Suppressor macrophage (primary cell): Measurements from ENCODE around the gene GPR26.
A peak's percentile ranks its signal among the peaks of the same experiment; 100 is the strongest.

ENCODE experiments used
- DNase-seq, 4 experiments: peaks; one replicate each; pipeline ENCODE4 v3.0.0-alpha.2; 2020 to 2022
- total RNA-seq, 17 experiments: gene quantifications; one replicate each; lab custom pipeline; 2026; ENCODE audit warnings: mixed read lengths in 6 of 17, inconsistent platforms in 3 of 17; lab: John Stamatoyannopoulos, UW

The GPR26 gene, protein sequence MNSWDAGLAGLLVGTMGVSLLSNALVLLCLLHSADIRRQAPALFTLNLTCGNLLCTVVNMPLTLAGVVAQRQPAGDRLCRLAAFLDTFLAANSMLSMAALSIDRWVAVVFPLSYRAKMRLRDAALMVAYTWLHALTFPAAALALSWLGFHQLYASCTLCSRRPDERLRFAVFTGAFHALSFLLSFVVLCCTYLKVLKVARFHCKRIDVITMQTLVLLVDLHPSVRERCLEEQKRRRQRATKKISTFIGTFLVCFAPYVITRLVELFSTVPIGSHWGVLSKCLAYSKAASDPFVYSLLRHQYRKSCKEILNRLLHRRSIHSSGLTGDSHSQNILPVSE
- 0 to 2.9 (median 0) reads per million in 17 experiments for total RNA-seq

DNA sequence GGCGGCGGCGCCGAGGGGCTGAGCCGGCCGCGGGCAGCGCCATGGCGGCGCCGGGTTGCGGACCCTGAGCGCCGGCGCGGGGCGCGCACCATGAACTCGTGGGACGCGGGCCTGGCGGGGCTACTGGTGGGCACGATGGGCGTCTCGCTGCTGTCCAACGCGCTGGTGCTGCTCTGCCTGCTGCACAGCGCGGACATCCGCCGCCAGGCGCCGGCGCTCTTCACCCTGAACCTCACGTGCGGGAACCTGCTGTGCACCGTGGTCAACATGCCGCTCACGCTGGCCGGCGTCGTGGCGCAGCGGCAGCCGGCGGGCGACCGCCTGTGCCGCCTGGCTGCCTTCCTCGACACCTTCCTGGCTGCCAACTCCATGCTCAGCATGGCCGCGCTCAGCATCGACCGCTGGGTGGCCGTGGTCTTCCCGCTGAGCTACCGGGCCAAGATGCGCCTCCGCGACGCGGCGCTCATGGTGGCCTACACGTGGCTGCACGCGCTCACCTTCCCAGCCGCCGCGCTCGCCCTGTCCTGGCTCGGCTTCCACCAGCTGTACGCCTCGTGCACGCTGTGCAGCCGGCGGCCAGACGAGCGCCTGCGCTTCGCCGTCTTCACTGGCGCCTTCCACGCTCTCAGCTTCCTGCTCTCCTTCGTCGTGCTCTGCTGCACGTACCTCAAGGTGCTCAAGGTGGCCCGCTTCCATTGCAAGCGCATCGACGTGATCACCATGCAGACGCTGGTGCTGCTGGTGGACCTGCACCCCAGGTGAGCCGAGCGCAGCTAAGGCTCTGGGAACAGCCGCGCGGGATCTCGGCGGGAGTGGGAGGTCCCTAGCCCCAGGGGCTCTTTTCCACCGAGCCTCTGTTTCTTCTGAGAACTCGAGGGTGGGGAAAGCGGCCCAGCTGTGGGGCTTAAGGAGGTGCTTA is at the start of gene GPR26:
Gene GPR26 (plus strand): TSS at position 38 of the 919 bp plus-strand sequence. CDS start 53 bp downstream, at position 91.
- no peak for DNase-seq

DNA sequence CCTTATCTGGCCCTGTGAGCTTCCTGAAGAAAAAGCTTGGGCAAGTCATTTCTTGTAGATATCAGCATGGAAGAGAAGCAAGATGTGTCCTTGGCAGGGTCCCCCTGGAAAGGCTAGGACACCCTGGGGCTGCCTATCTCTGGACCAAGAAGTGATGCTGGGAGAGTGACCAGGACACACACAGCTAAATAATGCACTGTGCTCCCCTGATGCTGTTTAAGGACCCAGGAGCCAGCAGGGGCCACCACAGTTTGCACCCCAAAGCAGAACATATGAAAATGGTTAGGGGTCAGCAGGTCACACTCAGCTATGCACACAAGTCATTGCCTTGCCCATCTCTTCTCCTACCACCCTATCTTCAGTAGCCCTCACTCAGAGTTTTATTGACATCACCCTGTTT is 47.9 kb upstream of the GPR26 start:
- DNase-seq = no peak

DNA sequence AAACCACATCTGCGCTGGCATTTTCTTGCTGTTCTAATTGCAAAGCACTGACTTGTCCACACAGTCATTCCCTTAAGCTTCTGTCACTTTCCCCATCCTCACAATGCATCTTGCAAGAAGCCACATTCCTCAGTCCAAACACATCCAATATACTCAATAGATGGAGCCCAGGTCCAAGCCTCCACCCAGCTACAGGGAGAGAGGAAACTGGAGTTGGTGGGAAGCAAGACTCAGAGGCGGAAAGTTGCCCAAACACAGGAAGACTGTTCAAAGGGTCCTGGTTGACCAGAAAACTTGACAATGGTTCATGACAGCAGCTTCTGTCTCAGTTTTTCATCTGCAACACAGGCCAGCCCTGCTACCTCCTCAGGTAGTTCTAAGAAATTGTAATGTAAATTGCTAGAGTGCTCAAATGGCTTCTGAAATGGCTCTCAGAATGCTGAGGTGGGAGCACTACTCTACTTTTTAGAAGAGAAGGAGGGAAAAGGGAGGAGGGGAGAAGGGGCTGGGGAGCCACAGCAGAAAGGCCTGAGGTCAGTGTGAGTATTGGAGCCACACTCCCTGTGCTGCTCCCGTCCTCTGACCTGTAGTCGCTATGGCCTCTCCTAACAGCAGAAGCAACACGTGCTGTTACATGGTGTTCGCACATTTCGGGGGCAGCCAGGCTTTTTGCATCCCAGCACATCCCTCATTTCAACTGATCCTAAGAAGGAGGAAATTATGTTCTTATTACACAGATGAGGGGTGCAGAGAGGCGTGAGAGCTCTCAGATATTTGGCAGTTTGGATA is 46.9 kb upstream of the GPR26 start:
- DNase-seq = no peak

DNA sequence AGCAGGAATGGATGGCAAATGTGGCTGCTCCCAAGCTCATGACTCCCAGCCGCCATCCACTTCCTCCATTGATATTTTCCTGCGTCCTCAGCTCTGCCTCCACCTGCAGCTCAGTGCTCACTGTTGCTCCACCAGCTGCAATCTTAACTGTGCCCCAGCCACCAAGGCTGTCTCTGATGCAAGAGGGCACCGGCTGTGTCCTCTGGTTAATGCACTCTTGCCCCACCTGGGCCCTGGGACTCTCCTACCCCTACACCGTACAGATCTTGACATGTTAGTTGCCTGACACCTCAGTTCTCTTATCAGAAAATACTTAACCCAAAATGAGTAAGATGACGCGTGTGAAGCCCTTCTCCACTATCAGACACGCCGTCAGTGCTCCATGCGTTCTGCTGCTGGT is 45.5 kb upstream of the GPR26 start:
- no peak for DNase-seq

DNA sequence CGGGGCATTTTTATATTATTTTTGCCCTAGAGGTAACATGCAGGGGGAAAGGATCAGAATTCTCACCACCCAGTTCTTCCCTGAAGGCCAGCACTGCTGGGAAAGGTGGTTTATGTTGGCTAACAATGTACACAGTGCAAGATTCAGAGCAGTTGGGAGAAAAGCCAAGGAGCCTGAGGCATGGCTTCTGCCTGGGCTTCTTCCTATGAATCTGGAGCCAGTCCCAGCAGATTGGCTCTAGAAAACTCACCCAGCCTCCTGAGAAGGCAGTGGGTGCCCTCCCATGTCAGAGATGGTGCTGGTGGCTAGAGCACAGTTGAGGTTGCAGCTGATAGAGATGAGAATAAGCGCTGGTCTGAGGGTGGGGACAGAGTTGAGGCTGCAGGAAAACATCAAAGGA is 44.7 kb upstream of the GPR26 start:
- DNase-seq = no peak

DNA sequence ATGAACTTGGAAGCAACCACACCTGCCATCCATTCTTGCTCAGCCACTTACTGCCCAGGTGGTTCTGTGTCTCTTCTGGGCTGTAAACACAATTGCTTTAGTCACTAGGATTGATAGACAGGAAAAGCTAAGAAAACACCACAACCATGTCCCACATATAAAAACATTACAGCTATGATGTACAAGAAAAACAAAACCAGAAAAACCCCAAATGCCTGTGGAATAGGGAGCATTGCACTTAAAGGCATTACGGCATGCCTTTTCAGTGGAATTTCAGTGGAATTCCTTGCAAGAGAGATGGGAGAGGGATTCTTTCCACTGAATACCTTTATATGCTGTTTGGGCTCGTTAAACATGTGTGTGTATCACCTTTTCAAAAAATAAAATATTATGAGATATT is 44.2 kb upstream of the GPR26 start:
- DNase-seq = no peak

DNA sequence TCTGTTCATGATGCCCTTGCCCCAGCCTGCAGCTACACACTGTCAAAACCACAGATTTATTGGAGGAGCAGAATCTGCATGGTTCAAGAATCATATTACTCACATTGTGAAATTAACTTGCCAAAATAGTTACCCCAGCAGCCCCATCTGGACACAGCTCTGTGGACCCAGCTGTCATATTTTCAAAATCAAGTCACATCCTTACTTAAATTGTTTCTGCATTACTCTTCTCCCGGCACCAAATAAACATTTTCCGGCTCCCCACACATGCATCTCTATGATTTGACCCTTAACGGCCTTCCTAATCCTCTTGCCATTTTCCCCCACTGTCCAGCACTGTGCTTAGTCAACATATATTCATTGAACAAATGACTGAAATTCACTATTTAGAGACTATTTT is 43.8 kb upstream of the GPR26 start:
- no peak for DNase-seq

DNA sequence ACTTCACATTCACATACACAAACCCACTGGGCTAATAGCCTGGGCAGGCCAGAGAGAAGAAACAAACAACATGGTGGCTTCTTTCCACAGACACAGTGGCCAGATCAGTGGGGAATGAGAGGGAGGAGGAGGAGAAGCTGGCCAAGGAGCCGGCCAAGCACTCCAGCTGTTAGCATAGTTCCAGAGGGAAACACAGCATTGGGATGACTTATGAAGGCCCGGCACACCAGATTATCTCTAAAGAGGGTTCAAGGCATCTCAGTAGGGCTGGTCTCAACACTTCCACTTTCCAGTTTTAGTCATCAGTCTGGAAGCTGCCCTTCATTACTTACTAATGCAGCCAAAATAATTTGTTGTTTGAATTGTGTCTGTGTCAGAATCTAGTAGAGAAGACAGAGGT is 42.1 kb upstream of the GPR26 start:
- DNase-seq = no peak

DNA sequence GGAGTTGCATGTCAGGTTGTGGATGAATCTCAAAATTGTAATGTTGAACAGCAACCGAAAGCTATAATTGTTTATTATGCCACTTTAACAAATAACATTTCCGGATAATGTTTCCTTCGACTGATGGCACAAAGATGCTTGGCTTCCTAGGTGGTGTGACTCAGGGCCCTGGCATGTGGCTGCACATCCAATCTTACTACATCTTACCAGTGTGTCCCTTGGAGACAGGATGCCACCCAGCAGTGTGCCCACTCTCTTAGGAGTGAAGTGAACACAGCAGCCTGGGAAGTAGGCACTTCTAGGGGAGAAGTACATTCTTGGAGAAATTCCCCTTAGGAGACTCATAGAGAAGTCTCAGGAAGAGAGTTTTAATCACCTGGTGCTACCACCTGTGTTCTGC is 33.0 kb upstream of the GPR26 start:
- DNase-seq = no peak

DNA sequence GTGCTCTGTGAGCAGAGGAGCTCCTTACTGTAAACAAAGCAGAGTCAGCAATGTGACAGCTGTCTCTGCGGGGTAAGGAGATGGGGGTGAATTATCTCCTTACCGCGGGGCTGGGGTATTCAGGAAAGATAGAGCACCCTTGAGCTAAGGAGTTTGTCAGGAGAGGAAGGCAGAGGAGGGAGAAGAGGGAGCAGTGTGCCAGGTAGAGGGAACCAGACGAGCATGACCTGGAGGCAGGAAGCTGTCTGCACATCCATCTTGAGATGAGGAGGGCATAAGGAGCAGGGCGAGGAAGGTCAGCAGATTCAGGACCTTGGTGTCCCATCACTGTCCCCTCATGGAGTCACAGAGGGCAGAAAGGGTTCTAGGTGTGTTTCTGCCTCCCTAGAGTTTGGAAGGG is 32.5 kb upstream of the GPR26 start:
- DNase-seq = no peak

DNA sequence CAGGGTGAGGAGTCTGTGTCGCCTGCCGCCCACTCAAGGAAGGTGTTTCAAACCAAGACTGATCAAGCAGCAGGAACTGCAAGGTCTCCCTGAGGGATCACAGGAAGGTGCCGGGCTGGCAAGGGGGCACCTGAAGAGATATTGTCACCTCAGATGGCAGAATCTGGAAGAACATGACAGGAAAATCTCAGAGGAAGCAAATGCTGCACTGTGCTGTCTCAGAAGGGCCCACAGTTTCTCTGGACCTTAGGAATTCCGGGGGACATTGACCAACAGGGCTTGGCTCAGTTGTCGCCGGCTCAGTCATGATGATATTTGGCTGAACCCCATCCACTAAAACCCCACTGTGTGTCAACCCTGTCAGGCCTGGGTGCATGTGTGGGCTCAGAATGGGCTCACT is 31.9 kb upstream of the GPR26 start:
- no peak for DNase-seq

DNA sequence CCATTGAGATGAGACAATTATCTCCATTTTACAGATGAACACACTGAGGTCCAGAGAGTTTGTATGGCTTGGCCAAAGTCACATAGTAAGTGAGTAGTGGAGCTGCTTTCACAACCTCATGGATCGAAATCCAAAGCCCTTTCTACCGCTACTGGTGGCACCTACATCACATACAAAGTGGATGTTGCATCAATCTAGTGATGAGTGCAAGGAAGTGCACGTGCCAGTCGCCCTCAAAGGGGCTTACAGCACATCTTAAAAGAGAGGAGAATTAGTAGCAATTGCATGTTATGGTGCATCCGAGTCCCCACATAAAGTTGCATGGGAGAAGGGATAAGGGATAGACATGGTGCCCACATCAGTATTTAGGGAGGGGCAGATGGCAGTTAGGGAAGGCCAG is 31.0 kb upstream of the GPR26 start:
- no peak for DNase-seq

DNA sequence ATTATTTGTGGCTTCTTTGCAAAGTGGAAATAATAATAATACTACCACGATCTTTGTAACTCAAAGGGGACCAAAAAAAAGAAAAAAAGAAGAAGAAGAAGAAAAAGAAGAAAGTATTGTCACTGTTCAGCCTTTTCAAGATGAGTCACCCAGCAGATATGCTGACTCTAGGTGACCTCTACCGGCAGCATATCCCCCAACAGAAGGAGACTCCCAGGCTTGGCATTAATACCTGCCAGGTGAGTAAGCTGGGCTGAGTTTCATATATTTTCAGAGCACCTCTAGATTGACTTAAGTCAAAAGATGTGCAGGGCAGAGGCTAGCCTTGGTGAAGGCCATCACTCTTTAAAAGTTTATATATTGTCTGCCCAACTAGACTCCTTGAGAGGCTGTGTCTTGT is 30.4 kb upstream of the GPR26 start:
- no peak for DNase-seq

DNA sequence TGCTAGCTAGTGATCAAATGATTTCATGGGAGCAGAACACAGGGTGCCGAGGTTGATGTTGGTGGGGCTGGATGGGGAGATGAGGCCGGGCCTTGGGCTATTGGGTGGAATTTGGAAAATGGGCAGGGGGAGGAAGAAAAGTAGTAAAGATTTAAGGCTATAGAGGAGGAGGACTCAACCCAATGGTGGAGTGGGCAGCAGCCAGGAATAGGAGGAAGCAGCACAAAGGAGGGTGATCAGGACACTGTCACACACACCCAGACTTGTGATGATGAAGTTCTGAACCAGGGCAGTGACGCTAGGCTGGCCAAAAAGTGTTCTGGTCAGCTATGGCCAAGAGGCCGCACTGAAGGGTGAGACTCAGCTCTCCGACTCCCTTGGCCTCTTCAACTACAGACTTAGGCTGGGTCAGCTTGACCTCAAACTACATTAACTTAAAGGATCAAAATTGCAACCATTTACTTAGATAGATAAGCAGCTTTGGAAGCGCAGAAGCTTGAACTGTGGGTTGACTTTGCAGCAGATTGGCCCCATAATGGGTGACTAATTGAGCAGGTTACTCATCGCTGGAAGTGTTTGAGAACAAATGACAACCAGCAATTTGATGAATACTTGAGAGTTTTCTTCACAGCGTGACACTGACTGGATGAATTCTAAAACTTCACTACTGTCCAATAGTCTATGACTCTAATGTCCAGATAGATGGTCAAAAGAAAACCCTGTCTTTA is 29.4 kb upstream of the GPR26 start:
- DNase-seq = no peak

DNA sequence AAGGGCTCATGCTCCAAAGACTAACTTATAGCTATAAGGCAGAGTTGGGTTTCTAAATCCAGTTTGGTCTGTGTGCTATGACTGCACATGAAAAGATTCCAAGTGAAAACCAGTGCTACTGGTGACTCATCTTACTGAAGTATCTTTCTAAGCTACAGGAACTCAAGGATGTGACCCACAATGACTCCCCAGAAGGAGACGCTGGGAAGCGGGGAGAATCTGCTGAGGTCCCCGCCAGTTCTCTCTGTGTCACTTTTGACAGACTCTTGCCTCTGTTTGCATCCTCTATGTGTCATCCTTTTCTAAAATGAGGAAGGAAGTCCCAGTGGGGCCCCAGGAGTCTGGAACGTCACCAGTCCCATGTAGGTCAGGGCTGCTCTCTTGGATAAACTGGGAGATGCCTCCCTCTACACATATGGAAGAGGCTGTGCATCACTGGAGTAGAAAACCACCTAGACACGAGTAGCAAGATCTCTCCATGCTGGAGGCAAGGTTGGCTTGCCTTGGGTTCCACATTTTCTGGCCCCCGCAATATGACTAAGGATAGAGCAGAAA is 28.8 kb upstream of the GPR26 start:
- peak; percentile 3 to 23 (median 4) for DNase-seq

DNA sequence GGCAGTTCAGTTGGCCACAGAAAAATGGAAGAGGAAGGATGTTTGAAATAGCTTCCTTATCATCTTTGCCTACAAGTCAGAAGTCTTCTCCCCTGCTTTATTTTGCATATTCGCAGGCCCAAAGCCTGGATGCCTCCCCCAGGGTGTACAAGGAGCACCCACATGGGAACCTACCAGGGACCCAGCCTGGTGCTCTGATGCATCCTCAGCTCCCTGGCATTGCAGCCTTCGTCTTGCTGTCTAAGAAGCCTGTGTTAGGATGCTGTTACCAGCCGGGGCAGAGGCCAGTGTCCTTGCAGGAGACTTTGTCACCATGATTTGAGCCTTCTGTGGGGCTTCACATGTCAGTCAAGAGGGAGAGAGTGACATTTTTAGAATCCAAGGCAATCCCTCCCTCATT is 27.0 kb upstream of the GPR26 start:
- DNase-seq = no peak

DNA sequence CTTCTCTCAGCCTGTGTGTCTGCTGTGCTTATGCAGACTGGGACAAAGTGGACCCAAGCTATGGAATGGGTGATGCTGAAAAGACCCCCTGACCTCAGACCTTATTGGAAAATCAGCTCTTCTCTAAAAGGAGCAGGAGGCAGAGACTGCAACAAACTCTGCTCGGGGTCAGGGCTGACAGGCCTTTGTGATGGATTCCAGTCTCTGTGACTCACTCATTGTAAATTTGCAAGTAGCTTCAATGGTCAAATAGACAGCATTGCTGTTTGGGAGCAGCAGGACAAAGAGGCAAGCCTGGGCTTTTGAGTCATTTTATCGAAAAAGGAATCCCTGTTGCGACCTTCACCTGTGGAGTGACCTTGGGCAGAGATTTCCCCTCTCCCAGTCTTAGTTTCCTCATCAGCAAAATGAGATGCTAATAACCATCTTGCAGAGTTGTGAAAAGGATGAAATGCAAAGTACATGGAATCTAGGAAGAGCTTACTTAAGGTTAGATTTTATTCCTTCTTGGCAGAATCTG is 26.1 kb upstream of the GPR26 start:
- no peak for DNase-seq

DNA sequence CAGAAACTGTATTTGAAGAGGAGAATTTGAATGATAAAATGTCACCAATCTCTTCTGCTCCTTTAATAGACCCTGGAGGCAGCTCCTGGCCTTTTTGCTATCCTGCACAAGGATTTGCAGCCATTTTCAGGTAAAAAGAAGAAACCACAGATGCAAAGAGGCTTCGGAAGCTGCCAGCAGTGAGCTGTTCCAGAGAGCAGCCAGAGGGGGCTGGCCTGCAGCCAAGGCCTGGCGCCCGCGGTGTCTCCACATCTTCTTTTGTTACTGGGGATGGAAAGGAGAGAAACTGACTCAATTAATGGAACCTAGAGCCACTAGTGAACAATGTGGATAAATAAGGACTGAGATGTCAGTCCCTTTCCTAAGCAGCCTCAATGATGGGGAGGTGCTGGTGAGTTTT is 23.9 kb upstream of the GPR26 start:
- no peak for DNase-seq

DNA sequence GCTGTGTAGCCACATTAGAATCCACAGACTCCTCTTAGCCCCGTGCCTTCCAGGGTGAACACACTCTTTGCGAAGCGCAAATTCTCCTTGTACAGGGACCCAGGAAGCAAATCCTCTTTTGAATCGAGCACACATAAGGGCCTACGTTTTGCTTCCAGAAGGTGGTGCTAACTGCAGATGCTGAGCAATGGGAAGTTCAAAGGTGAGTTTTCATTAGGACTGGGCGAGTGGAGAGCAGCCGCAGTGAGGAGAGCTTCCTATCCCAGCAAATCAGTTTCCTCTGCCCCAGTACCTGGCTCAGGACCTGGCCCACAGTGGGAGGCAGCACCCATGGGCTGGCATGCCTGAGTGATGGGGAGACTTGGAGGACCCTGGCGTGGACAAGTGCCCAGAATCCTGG is 23.5 kb upstream of the GPR26 start:
- no peak for DNase-seq

DNA sequence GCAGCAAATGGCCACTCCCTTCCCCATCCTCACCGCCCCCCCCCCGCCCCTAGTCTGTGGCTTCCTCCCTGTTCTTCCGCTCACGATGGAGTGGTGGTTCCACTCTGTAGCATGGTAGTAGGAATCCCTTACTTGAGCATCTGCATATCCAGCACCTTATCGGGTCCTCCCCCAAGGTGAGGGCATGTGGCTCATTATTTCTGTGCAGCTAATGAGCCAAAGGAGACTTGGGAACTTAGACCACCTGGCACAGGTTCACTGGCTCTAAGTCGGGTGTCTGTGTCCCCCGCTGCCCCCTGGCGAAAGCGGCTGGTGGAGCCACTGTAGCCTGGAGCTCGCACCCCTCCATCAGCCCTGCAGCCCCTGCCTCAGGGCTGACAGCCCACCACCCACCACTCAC is 22.8 kb upstream of the GPR26 start:
- no peak for DNase-seq

DNA sequence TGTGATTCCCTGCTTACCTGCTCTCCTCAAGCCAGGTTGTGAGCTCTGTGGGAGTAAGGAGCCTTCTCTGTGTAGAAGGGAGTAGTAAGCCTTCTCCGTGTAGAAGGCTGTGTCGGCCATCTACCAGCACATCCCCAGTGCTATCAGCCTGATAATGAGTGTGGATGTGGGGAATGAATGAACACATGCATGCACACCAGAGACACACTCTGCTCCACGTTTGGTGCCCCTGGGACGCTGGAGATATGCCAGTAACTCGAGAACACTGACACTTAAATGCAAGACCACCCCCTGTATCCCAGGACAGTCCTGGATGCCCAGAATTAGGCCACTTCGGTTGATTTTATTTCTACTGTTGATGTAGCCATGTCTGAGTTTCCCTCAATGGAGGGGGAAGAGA is 21.1 kb upstream of the GPR26 start:
- no peak for DNase-seq

DNA sequence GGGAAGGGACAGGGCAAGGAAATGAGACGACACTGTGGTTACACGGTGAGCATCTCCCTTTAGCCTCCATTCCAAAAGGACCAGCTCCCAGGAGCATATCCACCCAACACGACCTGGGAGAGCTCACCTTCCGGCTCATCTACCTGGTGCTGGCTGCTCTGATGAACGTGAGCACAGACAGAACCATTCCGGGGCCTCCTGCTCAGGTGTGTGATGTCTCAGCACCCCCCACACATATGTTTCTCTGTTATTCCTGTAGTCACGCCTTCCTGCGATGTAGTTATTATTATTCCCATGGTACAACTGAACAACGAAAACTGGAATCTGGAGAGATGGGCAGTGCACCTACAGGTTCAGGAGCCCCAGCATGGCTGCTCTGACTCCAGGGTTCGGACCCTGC is 20.5 kb upstream of the GPR26 start:
- no peak for DNase-seq
